Lower lobe of right lung (tissue), 2 donors: ENCODE measurements around the gene PLEKHA6. TPM values are rescaled to one million over a fixed set of nuclear protein-coding genes. Genes with fewer than 3 reads are reported as not detected.

ENCODE experiments used
- ATAC-seq, 2 donors: fragments of 200-7000 bp; cut with Tn5 transposase; one replicate each; pipeline ENCODE4 v1.9.1; 2020 to 2022; ENCODE audit warnings: mild to moderate bottlenecking in 2 of 2, moderate library complexity in 2 of 2
- DNase-seq: peaks from one replicate; pipeline ENCODE4 v3.0.0-alpha.2; 2020
- H3K27ac ChIP-seq: fragments of 200-600 bp; one replicate; pipeline ENCODE4 v1.8.0; 2022
- H3K27me3 ChIP-seq: fragments of 200-600 bp; one replicate; pipeline ENCODE4 v1.8.0; 2022; ENCODE audit warnings: low read depth
- H3K36me3 ChIP-seq: fragments of 200-600 bp; one replicate; pipeline ENCODE4 v1.8.0; 2022; ENCODE audit warnings: mild to moderate bottlenecking
- H3K4me1 ChIP-seq: fragments of 200-600 bp; one replicate; pipeline ENCODE4 v1.8.0; 2022
- H3K4me3 ChIP-seq: fragments of 200-600 bp; one replicate; pipeline ENCODE4 v1.8.0; 2022; ENCODE audit warnings: mild to moderate bottlenecking
- H3K9me3 ChIP-seq: fragments of 200-600 bp; one replicate; pipeline ENCODE4 v1.8.0; 2022
- CTCF ChIP-seq: fragments of 200-600 bp; IDR thresholded peaks from one replicate; pipeline ENCODE4 v1.8.0; 2022; ENCODE audit warnings: antibody characterized with exemption, mild to moderate bottlenecking
- intact Hi-C: fragments of 100-400 bp; cut with DNase I; formaldehyde crosslinking; loops from one replicate; pipeline ENCODE4 v1.11.0; 2022
- total RNA-seq: library from RNA; stranded (reverse); fragmentation: NEBNext Ultra II Directional; extraction: Animal tissue kit (Norgen Biotek cat#: 25700); gene quantifications from one replicate; pipeline ENCODE4 v1.2.1, GENCODE V29; 2021
- donor health status: DM: no; HTN: yes; CAD: no; lungs with severe emphysema.

Gene PLEKHA6
- total RNA-seq, 1 donor from 2014 or later: 7.6 TPM

GRCh38 chr1:204271970-204272369 is 87.8 kb downstream of the PLEKHA6 start:
- DNase-seq (no peak), ATAC-seq (no peak)
- Histone ChIP-seq H3K27me3 (no peaks in the 10 kb centered on the region), H3K27ac (no peak overlapping the region), H3K4me3 (no peak overlapping the region), H3K9me3 (no peaks in the 10 kb centered on the region), H3K4me1 (no peaks in the 10 kb centered on the region), H3K36me3 (peaks cover 3% of the 10 kb centered on the region)
- no peak for TF ChIP-seq CTCF
- intact Hi-C loops: no loop called here

- intact Hi-C loops: no loop called here
- H3K36me3 ChIP-seq: no peaks in the 10 kb centered on the region
- no peaks in the 10 kb centered on the region for H3K9me3 ChIP-seq
- peaks cover 5% of the 10 kb centered on the region for H3K4me1 ChIP-seq
- no peak overlapping the region for H3K27ac ChIP-seq
- TF ChIP-seq CTCF: no peak
- ATAC-seq (no peak), DNase-seq (no peak)
- H3K27me3 ChIP-seq: no peaks in the 10 kb centered on the region
- no peak overlapping the region for H3K4me3 ChIP-seq
Observed at GRCh38 chr1:204268101-204268500, 91.6 kb downstream of the PLEKHA6 start.

GRCh38 chr1:204267191-204267601 is 92.5 kb downstream of the PLEKHA6 start:
- Histone ChIP-seq H3K9me3 (no peaks in the 10 kb centered on the region), H3K4me1 (peaks cover 5% of the 10 kb centered on the region), H3K27me3 (no peaks in the 10 kb centered on the region), H3K27ac (no peak overlapping the region), H3K4me3 (no peak overlapping the region), H3K36me3 (no peaks in the 10 kb centered on the region)
- intact Hi-C loops: no loop called here
- ATAC-seq (no peak), DNase-seq (no peak)
- no peak for TF ChIP-seq CTCF

- ATAC-seq (peak; percentile 72 to 84), DNase-seq (no peak)
- H3K4me1 ChIP-seq: peaks cover 5% of the 10 kb centered on the region
- no peaks in the 10 kb centered on the region for H3K9me3 ChIP-seq
- H3K27me3 ChIP-seq: no peaks in the 10 kb centered on the region
- no peak for TF ChIP-seq CTCF
- no peak overlapping the region for H3K4me3 ChIP-seq
- no peaks in the 10 kb centered on the region for H3K36me3 ChIP-seq
- H3K27ac ChIP-seq: no peak overlapping the region
- intact Hi-C loops: no loop called here
Observed at GRCh38 chr1:204266504-204267034, 93.2 kb downstream of the PLEKHA6 start.

- H3K27me3 ChIP-seq: no peaks in the 10 kb centered on the region
- no peaks in the 10 kb centered on the region for H3K36me3 ChIP-seq
- no peak overlapping the region for H3K4me3 ChIP-seq
- intact Hi-C loops: no loop called here
- peaks cover 5% of the 10 kb centered on the region for H3K4me1 ChIP-seq
- no peak for TF ChIP-seq CTCF
- H3K9me3 ChIP-seq: no peaks in the 10 kb centered on the region
- H3K27ac ChIP-seq: no peak overlapping the region
- no peak for DNase-seq
- ATAC-seq: no peak
Observed at GRCh38 chr1:204265665-204266064, 94.1 kb downstream of the PLEKHA6 start.

- Histone ChIP-seq H3K36me3 (no peaks in the 10 kb centered on the region), H3K9me3 (no peaks in the 10 kb centered on the region), H3K27me3 (no peaks in the 10 kb centered on the region), H3K27ac (no peak overlapping the region), H3K4me3 (no peak overlapping the region), H3K4me1 (peaks cover 5% of the 10 kb centered on the region)
- no peak for ATAC-seq
- TF ChIP-seq CTCF: no peak
- intact Hi-C loops: no loop called here
- DNase-seq: no peak
Observed at GRCh38 chr1:204264805-204265204, 94.9 kb downstream of the PLEKHA6 start.
